ENCODE data around the gene SPATA6L. TPM values are rescaled to one million over a fixed set of nuclear protein-coding genes. Genes with fewer than 3 reads are reported as not detected.

Gene SPATA6L
- total RNA-seq, 2 experiments from 2014 or later: 0.43 to 0.83 TPM

DNA sequence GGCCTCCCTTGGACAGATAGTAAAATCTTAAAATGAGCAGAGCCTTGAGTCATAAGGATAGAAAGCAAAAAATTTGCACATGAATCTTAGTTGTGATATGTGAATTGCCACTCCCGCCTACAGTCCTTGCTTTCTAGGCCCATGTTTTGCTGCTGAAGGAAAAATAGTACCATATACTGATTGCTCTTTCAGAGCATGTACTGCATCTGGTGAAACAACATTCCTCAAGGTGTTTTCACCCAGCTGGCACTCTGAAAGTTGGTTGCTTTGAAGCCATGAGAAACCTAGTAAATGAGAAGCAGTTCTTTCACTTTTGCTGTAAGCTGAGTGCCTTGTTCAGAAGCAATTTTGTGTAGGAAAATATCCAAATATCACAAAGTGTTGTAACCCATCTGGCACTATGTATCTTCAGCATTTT is 23.4 kb upstream of the SPATA6L start:
- peaks cover 41% of the 10 kb centered on the region for H3K36me3 Mint-ChIP-seq (ENCODE audit: low read depth)
- peaks cover 14% of the 10 kb centered on the region for H3K4me1 Mint-ChIP-seq
- H3K9me3 Mint-ChIP-seq: no peaks in the 10 kb centered on the region
- ChIA-PET CTCF (no interaction called here), POLR2A (no interaction called here)
- no peak for DNase-seq
- H3K27ac Mint-ChIP-seq: no peak overlapping the region
- H3K4me3 Mint-ChIP-seq: no peak overlapping the region
- H3K27me3 Mint-ChIP-seq: no peaks in the 10 kb centered on the region

DNA sequence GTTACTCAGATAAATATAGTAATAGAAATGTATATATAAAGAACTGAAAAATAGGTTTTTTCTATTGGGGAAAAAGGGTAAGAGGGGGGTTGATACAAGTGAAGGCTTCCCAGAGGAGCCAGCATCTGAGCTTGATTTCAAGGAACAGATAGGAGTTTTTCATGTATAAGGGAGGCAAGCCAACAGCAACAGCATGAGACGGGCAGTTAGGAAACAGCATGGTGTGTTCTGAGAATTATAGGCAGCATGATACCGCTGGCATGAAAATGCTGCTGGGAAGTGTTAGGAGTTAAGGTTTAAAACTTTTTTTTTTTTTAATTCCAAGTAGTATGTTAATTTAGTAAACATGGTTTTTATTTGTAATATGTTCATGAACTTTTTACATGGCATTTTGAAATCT is 22.7 kb upstream of the SPATA6L start:
- Mint-ChIP-seq H3K9me3 (no peaks in the 10 kb centered on the region), H3K27me3 (no peaks in the 10 kb centered on the region), H3K4me3 (no peak overlapping the region), H3K27ac (no peak overlapping the region), H3K4me1 (peaks cover 14% of the 10 kb centered on the region), H3K36me3 (ENCODE audit: low read depth) (peaks cover 42% of the 10 kb centered on the region)
- DNase-seq: no peak
- CTCF ChIA-PET: interaction anchor here (1.4 kb wide), 1 partner anchor 10 kb away, joined by 4 read pairs; the partner anchor contains the start of gene CDC37L1
- POLR2A ChIA-PET: no interaction called here

DNA sequence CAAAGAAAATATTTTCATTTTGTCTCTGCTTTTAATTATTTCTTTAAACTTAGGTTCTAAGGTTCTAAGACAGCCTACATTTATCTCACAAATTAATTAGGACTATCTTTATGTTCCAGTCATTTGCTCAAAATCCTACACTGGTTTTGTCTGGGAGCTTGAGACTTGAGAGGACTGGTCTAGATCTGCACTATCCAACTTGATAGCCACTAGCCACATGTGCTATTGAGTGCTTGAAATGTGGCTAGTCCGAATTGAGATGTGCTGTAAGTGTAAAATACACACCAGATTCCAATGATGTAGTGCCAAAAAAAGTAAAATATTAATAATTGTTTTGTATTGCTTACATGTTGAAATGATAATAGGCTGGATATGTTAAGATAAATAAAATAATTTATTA is 20.3 kb upstream of the SPATA6L start:
- DNase-seq: no peak
- Mint-ChIP-seq H3K36me3 (ENCODE audit: low read depth) (peaks cover 40% of the 10 kb centered on the region), H3K4me1 (peaks cover 14% of the 10 kb centered on the region), H3K4me3 (no peak overlapping the region), H3K27ac (no peak overlapping the region), H3K27me3 (no peaks in the 10 kb centered on the region), H3K9me3 (no peaks in the 10 kb centered on the region)
- POLR2A ChIA-PET: no interaction called here
- CTCF ChIA-PET: no interaction called here

DNA sequence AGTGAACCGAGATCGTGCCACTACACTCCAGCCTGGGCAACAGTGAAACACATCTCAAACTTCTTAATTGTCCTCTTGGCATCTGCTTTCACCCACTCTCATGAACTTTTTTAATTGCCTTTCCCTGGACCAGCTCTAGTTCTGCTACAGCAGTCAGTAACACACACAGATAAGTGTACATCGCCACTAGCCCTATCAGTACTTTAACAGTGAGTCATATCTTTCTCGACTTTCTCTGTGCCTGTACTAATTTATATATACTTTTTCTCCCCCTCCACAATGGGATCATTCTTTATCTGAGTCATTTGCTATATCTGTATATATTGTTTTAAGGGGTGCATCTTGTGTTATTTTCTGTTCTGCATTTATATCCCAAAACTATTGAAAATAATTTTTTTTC is 19.8 kb upstream of the SPATA6L start:
- peaks cover 36% of the 10 kb centered on the region for H3K36me3 Mint-ChIP-seq (ENCODE audit: low read depth)
- ChIA-PET POLR2A (no interaction called here), CTCF (no interaction called here)
- no peak overlapping the region for H3K27ac Mint-ChIP-seq
- peaks cover 13% of the 10 kb centered on the region for H3K4me1 Mint-ChIP-seq
- no peaks in the 10 kb centered on the region for H3K27me3 Mint-ChIP-seq
- H3K9me3 Mint-ChIP-seq: no peaks in the 10 kb centered on the region
- DNase-seq: no peak
- H3K4me3 Mint-ChIP-seq: no peak overlapping the region

DNA sequence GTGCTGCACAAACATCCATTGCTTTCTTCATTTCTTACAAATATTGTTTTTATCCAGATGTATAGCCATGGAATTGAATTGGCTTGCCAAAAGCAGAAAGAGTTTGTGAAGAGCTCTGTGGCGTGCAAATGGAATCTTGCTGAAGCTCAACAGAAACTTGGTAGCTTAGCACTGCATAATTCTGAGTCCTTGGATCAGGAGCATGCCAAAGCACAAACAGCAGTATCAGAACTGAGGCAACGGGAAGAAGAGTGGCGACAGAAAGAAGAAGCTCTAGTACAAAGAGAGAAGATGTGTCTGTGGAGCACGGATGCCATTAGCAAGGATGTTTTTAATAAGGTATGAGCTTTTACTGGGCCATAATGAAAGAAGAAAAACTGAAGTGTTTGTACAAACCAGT is 18.5 kb upstream of the SPATA6L start:
- H3K27me3 Mint-ChIP-seq: no peaks in the 10 kb centered on the region
- H3K36me3 Mint-ChIP-seq (ENCODE audit: low read depth): peaks cover 25% of the 10 kb centered on the region
- H3K9me3 Mint-ChIP-seq: no peaks in the 10 kb centered on the region
- no peak overlapping the region for H3K27ac Mint-ChIP-seq
- POLR2A ChIA-PET: no interaction called here
- peaks cover 10% of the 10 kb centered on the region for H3K4me1 Mint-ChIP-seq
- no peak overlapping the region for H3K4me3 Mint-ChIP-seq
- DNase-seq: no peak
- CTCF ChIA-PET: no interaction called here

DNA sequence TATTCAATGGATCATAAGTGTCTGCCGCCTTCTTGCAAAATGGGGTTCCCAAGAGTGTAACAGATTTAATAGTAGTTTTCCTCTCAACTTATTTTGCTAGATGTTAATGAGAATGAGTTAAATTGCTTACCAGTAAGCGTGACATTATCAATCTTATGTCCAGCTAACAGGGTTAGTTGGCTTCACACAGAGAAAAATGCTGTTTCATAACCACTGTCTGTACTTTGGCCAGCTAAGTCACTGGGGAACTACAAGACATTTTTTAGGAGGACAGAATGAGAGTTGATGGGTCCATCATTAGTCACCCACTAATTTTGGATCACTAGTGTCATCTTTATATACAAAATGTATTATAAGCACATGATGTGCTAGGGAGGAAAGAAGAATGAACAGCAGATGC is 14.5 kb upstream of the SPATA6L start:
- no peak for DNase-seq
- H3K36me3 Mint-ChIP-seq (ENCODE audit: low read depth): peaks cover 14% of the 10 kb centered on the region
- H3K4me3 Mint-ChIP-seq: no peak overlapping the region
- peaks cover 3% of the 10 kb centered on the region for H3K4me1 Mint-ChIP-seq
- ChIA-PET CTCF (interaction anchor here (0.8 to 1.6 kb wide), 4 partner anchors 12 to 76 kb away, joined by 3 to 5 read pairs (median 4); partner anchors contain the start of gene SPATA6L), POLR2A (interaction anchor here (3.5 kb wide), 1 partner anchor 60 kb away, joined by 13 read pairs; the partner anchor contains the start of gene AK3)
- H3K27ac Mint-ChIP-seq: no peak overlapping the region
- no peaks in the 10 kb centered on the region for H3K9me3 Mint-ChIP-seq
- H3K27me3 Mint-ChIP-seq: no peaks in the 10 kb centered on the region

DNA sequence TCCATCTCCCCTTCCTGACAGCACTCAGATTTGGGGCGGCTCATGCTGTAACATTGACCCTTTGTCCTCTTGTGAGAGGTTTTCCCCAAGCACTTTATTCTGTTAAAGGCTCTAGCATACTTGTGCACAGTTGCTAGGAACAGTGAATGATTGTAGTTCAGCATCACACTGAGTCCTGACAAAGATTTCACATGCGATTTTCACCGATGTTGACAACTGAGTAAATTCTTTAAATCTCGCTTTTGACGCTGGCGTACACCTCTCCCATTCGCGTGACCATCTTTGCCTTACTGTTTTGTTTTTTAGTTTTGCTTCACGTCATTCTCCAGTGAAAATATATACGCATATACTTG is 13.9 kb upstream of the SPATA6L start:
- Mint-ChIP-seq H3K4me3 (no peak overlapping the region), H3K27me3 (no peaks in the 10 kb centered on the region), H3K27ac (no peak overlapping the region), H3K9me3 (no peaks in the 10 kb centered on the region), H3K4me1 (peaks cover 3% of the 10 kb centered on the region), H3K36me3 (ENCODE audit: low read depth) (peaks cover 10% of the 10 kb centered on the region)
- ChIA-PET POLR2A (interaction anchor here (0.9 to 3.5 kb wide), 8 partner anchors 16 to 1202 kb away, joined by 3 to 34 read pairs (median 5); partner anchors contain the start of genes AK3, JAK2, PLPP6 and SPATA6L), CTCF (interaction anchor here (1.4 kb wide), 1 partner anchor 8 kb away, joined by 4 read pairs; no protein-coding TSS in a partner anchor)
- no peak for DNase-seq

DNA sequence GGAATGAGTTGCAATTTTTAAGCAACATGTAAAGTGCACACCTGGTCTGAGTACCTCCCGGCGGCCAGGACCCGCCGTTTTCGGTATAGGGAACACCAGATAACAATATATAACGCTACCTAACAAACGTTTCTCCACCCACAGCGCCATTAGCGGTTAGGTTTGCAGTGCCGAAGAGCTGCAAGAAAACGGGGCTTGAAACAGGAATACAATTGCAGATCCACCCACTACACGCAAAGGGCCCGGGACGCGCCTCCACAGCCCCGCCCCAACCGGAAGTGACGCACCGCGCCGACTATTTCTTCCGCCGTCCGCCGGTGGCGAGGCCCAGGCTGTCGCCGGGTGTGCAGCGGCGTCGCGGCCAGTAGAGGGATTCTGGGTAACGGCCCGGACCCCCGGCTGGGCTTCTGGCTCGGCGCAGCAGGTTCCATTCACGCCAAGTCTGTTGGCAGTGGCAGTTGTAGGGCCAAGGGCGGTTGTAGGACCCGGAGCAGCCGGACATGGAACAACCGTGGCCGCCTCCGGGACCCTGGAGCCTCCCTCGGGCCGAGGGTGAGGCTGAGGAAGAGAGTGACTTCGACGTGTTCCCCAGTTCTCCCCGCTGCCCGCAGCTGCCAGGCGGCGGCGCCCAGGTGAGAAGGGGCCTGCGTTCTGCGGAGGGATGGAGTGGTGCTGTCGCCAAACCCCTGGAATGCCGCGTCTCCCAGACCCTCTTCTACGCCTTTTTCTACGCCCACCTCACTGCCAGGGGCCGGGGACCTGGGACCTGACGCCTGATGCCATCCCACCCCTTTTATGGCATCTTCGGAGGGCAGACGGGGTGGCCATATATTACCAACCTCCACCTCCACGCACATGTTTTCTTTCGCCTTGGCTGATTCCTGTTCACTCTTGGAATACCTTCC is 13.2 kb upstream of the SPATA6L start, which contains the start of gene CDC37L1:
Gene CDC37L1, plus strand, starts transcription at position 302 of the 905 bp plus-strand sequence. Its CDS starts 199 bp downstream, at position 501.
- Mint-ChIP-seq H3K9me3 (no peaks in the 10 kb centered on the region), H3K27me3 (no peaks in the 10 kb centered on the region), H3K4me3 (no peak within 1 kb of the TSS), H3K36me3 (ENCODE audit: low read depth) (peaks cover 5% of the 10 kb centered on the region), H3K4me1 (peaks cover 3% of the 10 kb centered on the region), H3K27ac (no peak within 1 kb of the TSS)
- ChIA-PET CTCF (interaction anchor here (0.6 to 1.4 kb wide), 3 partner anchors 9 to 1202 kb away, joined by 3 to 4 read pairs (median 3); no protein-coding TSS in a partner anchor), POLR2A (interaction anchor here (0.6 to 1.4 kb wide), 16 partner anchors 12 to 1201 kb away, joined by 3 to 34 read pairs (median 4); partner anchors contain the start of genes AK3, CD274, JAK2 and PLPP6)
- peak; percentile 99 for DNase-seq

DNA sequence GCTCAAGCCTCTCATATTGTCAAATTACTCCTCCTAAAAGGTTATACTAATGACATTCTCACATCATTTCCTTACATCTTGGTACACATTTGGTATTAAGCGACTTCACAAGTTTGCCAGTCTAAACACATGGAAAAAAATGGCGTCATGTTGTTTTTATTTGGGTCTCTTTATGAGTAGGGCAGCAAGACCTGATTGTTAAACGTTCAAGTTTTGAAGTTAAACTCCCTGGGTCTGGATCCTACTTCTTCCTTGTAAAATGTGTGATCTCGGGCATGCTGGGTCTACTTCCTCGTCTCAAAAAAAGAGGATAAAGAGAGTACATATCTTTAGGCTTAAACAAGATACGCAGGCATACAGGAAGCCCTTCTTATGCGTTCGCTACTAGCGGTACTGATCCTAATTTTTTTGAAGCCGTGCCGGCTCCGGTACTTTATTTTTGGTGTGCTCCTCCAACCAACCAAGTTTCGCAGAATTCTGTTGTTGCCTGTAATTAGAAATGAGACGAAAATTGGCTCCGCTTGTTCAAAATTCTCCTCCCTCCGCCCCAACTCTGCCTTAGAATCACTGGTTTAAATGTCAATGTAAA is 12.5 kb upstream of the SPATA6L start:
- CTCF ChIA-PET: interaction anchor here (0.6 to 1.4 kb wide), 3 partner anchors 10 to 1202 kb away, joined by 3 to 4 read pairs (median 3); no protein-coding TSS in a partner anchor
- no peak for DNase-seq
- H3K4me3 Mint-ChIP-seq: no peak overlapping the region
- peaks cover 3% of the 10 kb centered on the region for H3K4me1 Mint-ChIP-seq
- H3K36me3 Mint-ChIP-seq (ENCODE audit: low read depth): peaks cover 5% of the 10 kb centered on the region
- POLR2A ChIA-PET: interaction anchor here (1.0 to 1.4 kb wide), 11 partner anchors 11 to 949 kb away, joined by 3 to 34 read pairs (median 4); partner anchors contain the start of genes AK3, CD274, PLPP6 and SPATA6L
- no peaks in the 10 kb centered on the region for H3K9me3 Mint-ChIP-seq
- no peak overlapping the region for H3K27ac Mint-ChIP-seq
- H3K27me3 Mint-ChIP-seq: no peaks in the 10 kb centered on the region

DNA sequence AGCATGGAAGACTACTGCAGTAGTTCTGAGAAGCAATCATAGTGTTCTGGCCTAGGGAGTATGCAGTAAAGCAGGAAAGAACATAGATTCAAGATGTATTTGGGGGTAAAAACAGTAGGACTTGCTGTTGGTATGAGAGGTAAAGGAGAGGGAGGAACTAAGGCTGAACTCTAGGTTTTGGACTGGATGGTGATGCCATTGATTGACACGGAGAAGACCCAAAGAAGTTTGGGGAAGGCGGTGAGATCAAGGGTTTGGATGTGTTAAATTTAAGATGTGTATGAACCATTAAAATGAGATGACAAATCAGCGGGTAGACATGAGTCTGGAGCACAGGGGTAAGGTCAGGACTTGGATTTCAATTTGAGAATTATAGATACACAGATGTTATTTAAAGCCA is 11.1 kb upstream of the SPATA6L start:
- CTCF ChIA-PET: interaction anchor here (0.6 to 2.0 kb wide), 3 partner anchors 11 to 34 kb away, joined by 3 to 5 read pairs (median 4); partner anchors contain the start of gene SPATA6L
- H3K27me3 Mint-ChIP-seq: no peaks in the 10 kb centered on the region
- H3K27ac Mint-ChIP-seq: no peak overlapping the region
- H3K4me1 Mint-ChIP-seq: no peaks in the 10 kb centered on the region
- no peaks in the 10 kb centered on the region for H3K9me3 Mint-ChIP-seq
- H3K36me3 Mint-ChIP-seq (ENCODE audit: low read depth): no peaks in the 10 kb centered on the region
- POLR2A ChIA-PET: interaction anchor here (0.6 to 1.6 kb wide), 5 partner anchors 11 to 64 kb away, joined by 4 to 6 read pairs (median 5); partner anchors contain the start of genes AK3, PLPP6 and SPATA6L
- DNase-seq: no peak
- no peak overlapping the region for H3K4me3 Mint-ChIP-seq

DNA sequence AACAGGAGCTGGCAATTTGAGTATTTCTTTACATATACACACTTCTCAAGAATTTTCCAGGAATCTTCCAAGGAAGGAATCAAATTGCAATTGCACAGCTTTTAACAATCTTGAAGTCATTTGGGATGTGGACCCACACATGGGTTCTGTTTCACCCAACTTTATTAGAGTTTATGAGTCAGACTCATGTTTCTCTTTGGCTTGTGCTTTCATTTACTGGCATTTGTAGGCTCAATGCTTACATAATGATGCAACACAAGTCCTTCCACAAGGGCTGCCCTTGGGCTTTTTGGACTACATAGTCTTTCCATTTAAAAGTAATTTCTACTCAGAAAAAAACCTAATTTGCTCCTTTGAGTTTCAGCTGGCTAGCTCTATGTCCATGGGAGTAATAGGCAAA is 8.5 kb upstream of the SPATA6L start:
- Mint-ChIP-seq H3K27ac (no peak overlapping the region), H3K9me3 (no peaks in the 10 kb centered on the region), H3K4me3 (no peak overlapping the region), H3K4me1 (peaks cover 15% of the 10 kb centered on the region), H3K36me3 (ENCODE audit: low read depth) (no peaks in the 10 kb centered on the region), H3K27me3 (no peaks in the 10 kb centered on the region)
- ChIA-PET CTCF (interaction anchor here (1.3 kb wide), 1 partner anchor 9 kb away, joined by 8 read pairs; the partner anchor contains the start of gene SPATA6L), POLR2A (interaction anchor here (0.6 to 0.9 kb wide), 2 partner anchors 11 to 66 kb away, joined by 4 read pairs; no protein-coding TSS in a partner anchor)
- DNase-seq: no peak

DNA sequence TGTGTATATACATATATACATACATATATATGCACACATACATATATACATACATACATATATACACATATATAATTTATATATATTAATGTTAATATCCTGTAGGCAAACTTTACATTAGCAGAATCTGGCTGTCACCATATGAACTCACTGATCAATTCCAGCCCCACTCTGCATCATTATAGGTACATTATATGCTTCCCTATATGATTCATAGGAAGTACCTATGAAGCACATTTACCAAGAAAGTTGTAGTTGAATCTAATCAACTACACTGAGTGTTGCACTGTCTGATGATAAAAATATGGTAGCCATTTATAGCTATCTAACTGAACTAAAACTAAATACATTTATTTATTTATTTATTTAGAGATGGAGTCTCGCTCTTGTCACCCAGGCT is 5.5 kb upstream of the SPATA6L start:
- POLR2A ChIA-PET: no interaction called here
- no peak overlapping the region for H3K27ac Mint-ChIP-seq

DNA sequence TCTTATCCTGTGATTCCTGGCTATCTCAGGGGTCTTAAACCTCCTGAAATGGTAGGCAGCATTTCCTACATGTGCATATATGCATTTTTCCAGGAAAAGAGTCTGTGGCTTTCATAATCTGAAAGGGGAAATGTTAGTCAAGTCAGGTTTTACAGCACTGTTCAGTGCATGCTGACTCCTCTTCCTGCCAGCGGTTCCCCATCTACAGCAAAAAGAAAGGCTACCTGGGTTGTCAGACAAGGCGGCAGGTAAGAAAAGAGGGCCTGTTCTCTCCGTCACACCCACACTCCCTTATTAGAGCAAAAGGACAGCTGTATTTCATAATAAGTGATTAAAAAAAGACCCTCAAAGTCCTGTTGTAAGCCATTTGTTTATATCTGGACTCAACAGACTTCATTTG is 4.3 kb upstream of the SPATA6L start:
- ChIA-PET POLR2A (no interaction called here), CTCF (no interaction called here)
- peaks cover 3% of the 10 kb centered on the region for H3K27me3 Mint-ChIP-seq
- H3K27ac Mint-ChIP-seq: peak overlapping the region; percentile 69
- H3K9me3 Mint-ChIP-seq: no peaks in the 10 kb centered on the region
- DNase-seq: no peak
- H3K36me3 Mint-ChIP-seq (ENCODE audit: low read depth): no peaks in the 10 kb centered on the region
- peaks cover 40% of the 10 kb centered on the region for H3K4me1 Mint-ChIP-seq
- no peak overlapping the region for H3K4me3 Mint-ChIP-seq

More for the DNA sequence above, 5.5 kb upstream of the SPATA6L start:
- CTCF ChIA-PET: interaction anchor here (0.6 to 1.0 kb wide), 2 partner anchors 10 to 793 kb away, joined by 6 read pairs; partner anchors contain the start of gene PLPP6
- H3K4me1 Mint-ChIP-seq: peaks cover 29% of the 10 kb centered on the region
- no peak for DNase-seq
- no peaks in the 10 kb centered on the region for H3K9me3 Mint-ChIP-seq
- no peak overlapping the region for H3K4me3 Mint-ChIP-seq
- peaks cover 3% of the 10 kb centered on the region for H3K27me3 Mint-ChIP-seq
- no peaks in the 10 kb centered on the region for H3K36me3 Mint-ChIP-seq (ENCODE audit: low read depth)
